ENCODE data around the gene NFKBIA.

The NFKBIA gene

GRCh38 chr14:35369701-35370191 is 34.8 kb downstream of the NFKBIA start:
- TF ChIP-seq, protein P1, sequence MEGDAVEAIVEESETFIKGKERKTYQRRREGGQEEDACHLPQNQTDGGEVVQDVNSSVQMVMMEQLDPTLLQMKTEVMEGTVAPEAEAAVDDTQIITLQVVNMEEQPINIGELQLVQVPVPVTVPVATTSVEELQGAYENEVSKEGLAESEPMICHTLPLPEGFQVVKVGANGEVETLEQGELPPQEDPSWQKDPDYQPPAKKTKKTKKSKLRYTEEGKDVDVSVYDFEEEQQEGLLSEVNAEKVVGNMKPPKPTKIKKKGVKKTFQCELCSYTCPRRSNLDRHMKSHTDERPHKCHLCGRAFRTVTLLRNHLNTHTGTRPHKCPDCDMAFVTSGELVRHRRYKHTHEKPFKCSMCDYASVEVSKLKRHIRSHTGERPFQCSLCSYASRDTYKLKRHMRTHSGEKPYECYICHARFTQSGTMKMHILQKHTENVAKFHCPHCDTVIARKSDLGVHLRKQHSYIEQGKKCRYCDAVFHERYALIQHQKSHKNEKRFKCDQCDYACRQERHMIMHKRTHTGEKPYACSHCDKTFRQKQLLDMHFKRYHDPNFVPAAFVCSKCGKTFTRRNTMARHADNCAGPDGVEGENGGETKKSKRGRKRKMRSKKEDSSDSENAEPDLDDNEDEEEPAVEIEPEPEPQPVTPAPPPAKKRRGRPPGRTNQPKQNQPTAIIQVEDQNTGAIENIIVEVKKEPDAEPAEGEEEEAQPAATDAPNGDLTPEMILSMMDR (conservative IDR thresholded peaks at IDR 0.05; ENCODE audit: low read depth, low read length), result no peak
- H3K4me1 ChIP-seq (ENCODE audit: low read depth, poor library complexity, severe bottlenecking), result peaks cover 36% of the 10 kb centered on the region
- H3K36me3 ChIP-seq (ENCODE audit: insufficient read depth), result no peaks in the 10 kb centered on the region
- no peaks in the 10 kb centered on the region for H4K20me1 ChIP-seq (ENCODE audit: insufficient read depth)
- no peak overlapping the region for H3K4me2 ChIP-seq
- H2AFZ ChIP-seq (ENCODE audit: low read depth), result no peak overlapping the region
- H3K4me3 ChIP-seq (IDR thresholded peaks at IDR 0.05; ENCODE audit: insufficient read depth, low read depth, low read length), result no peak overlapping the region
- no peak overlapping the region for H3K27ac ChIP-seq
- no peaks in the 10 kb centered on the region for H3K79me2 ChIP-seq (ENCODE audit: insufficient read depth, low read depth)
- no peak overlapping the region for H3K9ac ChIP-seq
- no peaks in the 10 kb centered on the region for H3K27me3 ChIP-seq (ENCODE audit: insufficient read depth, low read depth)

GRCh38 chr14:35368583-35369392 is 35.8 kb downstream of the NFKBIA start:
- Histone ChIP-seq H3K79me2 (ENCODE audit: insufficient read depth, low read depth) (no peaks in the 10 kb centered on the region), H3K4me1 (ENCODE audit: low read depth, poor library complexity, severe bottlenecking) (peaks cover 36% of the 10 kb centered on the region), H3K27me3 (ENCODE audit: insufficient read depth, low read depth) (no peaks in the 10 kb centered on the region), H3K36me3 (ENCODE audit: insufficient read depth) (no peaks in the 10 kb centered on the region), H4K20me1 (ENCODE audit: insufficient read depth) (no peaks in the 10 kb centered on the region), H3K9ac (no peak overlapping the region), H2AFZ (ENCODE audit: low read depth) (no peak overlapping the region), H3K4me2 (no peak overlapping the region), H3K4me3 (IDR thresholded peaks at IDR 0.05; ENCODE audit: insufficient read depth, low read depth, low read length) (no peak overlapping the region), H3K27ac (no peak overlapping the region)
- TF ChIP-seq, protein P1 (conservative IDR thresholded peaks at IDR 0.05; ENCODE audit: low read depth, low read length), result no peak

GRCh38 chr14:35368139-35368460 is 36.4 kb downstream of the NFKBIA start:
- H3K4me2 ChIP-seq, result no peak overlapping the region

GRCh38 chr14:35367056-35367372 is 37.5 kb downstream of the NFKBIA start:
- Histone ChIP-seq H2AFZ (ENCODE audit: low read depth) (no peak overlapping the region; the same call in 1 of the 2 replicates), H4K20me1 (ENCODE audit: insufficient read depth) (no peaks in the 10 kb centered on the region), H3K4me2 (0 out of 2 replicates have a peak overlapping the region, but pooled peaks have one; percentile 13), H3K4me3 (IDR thresholded peaks at IDR 0.05; ENCODE audit: insufficient read depth, low read depth, low read length) (no peak overlapping the region), H3K79me2 (ENCODE audit: insufficient read depth, low read depth) (no peaks in the 10 kb centered on the region), H3K36me3 (ENCODE audit: insufficient read depth) (no peaks in the 10 kb centered on the region), H3K9ac (no peak overlapping the region), H3K27ac (no peak overlapping the region), H3K4me1 (ENCODE audit: low read depth, poor library complexity, severe bottlenecking) (peaks cover 36% of the 10 kb centered on the region), H3K27me3 (ENCODE audit: insufficient read depth, low read depth) (no peaks in the 10 kb centered on the region)
- TF ChIP-seq, protein P1 (conservative IDR thresholded peaks at IDR 0.05; ENCODE audit: low read depth, low read length), result no peak

More at GRCh38 chr14:35368139-35368460, 36.4 kb downstream of the NFKBIA start:
- Histone ChIP-seq H3K27me3 (ENCODE audit: insufficient read depth, low read depth) (no peaks in the 10 kb centered on the region), H3K9ac (no peak overlapping the region), H3K36me3 (ENCODE audit: insufficient read depth) (no peaks in the 10 kb centered on the region), H4K20me1 (ENCODE audit: insufficient read depth) (no peaks in the 10 kb centered on the region), H3K4me3 (IDR thresholded peaks at IDR 0.05; ENCODE audit: insufficient read depth, low read depth, low read length) (no peak overlapping the region), H3K4me1 (ENCODE audit: low read depth, poor library complexity, severe bottlenecking) (peaks cover 36% of the 10 kb centered on the region), H3K27ac (no peak overlapping the region), H2AFZ (ENCODE audit: low read depth) (no peak overlapping the region), H3K79me2 (ENCODE audit: insufficient read depth, low read depth) (no peaks in the 10 kb centered on the region)
- TF ChIP-seq, protein P1 (conservative IDR thresholded peaks at IDR 0.05; ENCODE audit: low read depth, low read length), result no peak

All from KMS-11 (cell line).